GM12864 (cell line): Measurements from ENCODE around the gene NOP9.

ENCODE experiments used
- DNase-seq: peaks from one replicate; pipeline ENCODE4 v3.0.0-alpha.2; 2011; ENCODE audit warnings: low read depth
- H3K4me3 ChIP-seq: 2 replicates; pipeline ENCODE4 v1.5.1; 2011; ENCODE audit warnings: mild to moderate bottlenecking, low read depth, low read length, control low read depth
- TF ChIP-seq, protein P1 (sequence below): IDR thresholded peaks from 2 replicates; pipeline ENCODE4 v1.5.1; 2011; ENCODE audit warnings: low read depth, mild to moderate bottlenecking, moderate library complexity, low read length, control low read depth, inconsistent platforms; ENCODE audit errors: missing control alignments

Gene NOP9

DNA sequence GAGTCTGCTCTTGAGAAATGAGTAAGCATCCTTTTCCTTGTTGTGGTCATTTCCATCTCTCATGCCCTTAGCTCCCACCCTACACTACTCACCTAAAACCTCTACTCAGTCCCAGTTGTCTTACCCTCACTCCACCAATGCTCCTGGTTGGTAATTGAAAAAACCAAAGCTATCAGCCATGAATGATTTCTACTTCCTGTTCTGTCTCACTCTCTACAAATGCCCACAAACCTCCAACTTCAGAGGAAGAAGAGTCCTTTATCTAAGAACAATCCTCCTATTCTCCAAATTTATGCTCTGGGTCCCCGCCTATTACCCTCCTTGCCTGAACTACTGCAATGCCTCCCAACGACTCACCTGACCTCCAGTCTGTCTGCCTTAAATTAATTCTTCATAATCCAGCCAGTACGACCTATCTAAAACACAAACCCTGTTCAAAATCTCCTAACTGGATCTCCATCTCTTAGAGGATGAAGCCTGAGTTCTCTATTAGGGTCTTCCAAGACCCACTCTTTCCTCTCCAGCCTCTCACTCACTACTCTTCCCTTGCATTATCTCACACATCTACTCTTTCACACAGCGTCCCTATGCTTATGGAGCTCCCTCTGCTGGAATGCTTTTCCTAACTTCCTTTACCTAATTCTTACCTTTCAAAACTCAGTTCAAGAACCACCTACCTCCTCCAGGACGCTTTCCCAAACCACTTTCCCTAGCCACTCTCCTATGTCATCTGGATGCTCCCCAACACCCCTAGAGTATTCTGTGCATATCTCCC, 2.3 kb upstream of the NOP9 start:
- no peak for DNase-seq
- H3K4me3 ChIP-seq: no peak overlapping the region
- TF ChIP-seq, protein P1, sequence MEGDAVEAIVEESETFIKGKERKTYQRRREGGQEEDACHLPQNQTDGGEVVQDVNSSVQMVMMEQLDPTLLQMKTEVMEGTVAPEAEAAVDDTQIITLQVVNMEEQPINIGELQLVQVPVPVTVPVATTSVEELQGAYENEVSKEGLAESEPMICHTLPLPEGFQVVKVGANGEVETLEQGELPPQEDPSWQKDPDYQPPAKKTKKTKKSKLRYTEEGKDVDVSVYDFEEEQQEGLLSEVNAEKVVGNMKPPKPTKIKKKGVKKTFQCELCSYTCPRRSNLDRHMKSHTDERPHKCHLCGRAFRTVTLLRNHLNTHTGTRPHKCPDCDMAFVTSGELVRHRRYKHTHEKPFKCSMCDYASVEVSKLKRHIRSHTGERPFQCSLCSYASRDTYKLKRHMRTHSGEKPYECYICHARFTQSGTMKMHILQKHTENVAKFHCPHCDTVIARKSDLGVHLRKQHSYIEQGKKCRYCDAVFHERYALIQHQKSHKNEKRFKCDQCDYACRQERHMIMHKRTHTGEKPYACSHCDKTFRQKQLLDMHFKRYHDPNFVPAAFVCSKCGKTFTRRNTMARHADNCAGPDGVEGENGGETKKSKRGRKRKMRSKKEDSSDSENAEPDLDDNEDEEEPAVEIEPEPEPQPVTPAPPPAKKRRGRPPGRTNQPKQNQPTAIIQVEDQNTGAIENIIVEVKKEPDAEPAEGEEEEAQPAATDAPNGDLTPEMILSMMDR: peak; percentile 29

DNA sequence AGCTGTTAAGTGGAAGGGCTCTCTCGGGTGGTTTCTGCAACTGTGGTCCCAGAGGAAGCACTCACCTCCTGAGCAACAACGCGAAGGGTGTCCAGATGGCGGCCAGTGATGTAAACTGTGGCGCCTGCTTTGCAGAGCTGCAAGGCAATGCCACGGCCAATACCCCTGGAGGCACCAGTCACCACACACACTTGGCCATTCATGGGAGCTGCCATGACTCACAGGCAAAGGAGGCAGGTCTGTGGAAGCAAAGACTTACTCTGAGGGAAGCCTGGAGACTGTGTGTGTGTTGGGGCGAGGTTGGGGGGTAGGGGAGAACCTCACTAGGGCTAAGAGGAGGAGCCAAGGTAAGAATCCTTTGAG, 777 bp upstream of the NOP9 start:
- TF ChIP-seq, protein P1: no peak
- DNase-seq: no peak
- peak overlapping the region; percentile 74 for H3K4me3 ChIP-seq

DNA sequence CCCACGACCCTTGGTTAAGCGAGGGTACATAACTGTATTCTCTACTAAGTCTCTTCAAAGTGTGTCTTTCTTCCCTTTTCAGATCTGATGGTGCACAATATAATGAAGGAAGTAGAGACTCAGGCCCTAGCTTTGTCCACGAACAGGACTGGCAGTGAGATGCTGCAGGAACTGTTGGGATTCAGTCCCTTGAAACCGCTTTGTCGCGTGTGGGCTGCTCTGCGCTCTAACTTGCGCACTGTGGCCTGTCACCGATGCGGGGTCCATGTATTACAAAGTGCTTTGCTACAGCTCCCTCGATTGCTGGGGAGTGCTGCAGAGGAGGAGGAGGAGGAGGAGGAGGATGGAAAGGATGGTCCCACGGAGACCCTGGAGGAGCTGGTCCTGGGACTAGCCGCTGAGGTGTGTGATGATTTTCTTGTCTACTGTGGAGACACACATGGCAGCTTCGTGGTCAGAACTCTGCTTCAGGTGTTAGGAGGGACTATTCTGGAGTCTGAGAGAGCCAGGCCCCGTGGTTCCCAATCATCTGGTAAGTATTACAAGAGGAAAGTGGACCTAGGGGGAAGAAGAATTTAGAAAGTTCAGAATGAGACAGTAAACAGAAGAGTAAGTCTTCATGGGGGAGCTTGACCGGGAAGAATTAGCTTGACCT, 803 bp downstream of the NOP9 start:
- DNase-seq: no peak
- TF ChIP-seq, protein P1: no peak
- peak overlapping the region; percentile 74 for H3K4me3 ChIP-seq

DNA sequence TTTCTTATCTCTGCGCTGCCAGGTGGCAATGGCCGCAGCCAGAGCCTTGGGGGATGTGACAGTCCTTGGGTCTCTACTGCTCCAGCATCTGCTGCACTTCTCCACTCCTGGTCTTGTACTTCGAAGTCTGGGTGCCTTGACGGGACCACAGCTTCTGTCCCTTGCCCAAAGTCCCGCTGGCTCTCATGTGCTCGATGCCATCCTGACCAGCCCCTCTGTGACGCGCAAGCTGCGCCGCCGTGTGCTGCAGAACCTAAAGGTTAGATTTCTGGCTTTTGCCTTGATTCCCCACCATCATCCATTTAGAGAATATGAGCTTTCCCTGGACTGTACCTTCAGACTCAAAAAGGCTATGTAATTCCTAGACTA, 4.4 kb downstream of the NOP9 start:
- no peak for DNase-seq
- TF ChIP-seq, protein P1: no peak
- H3K4me3 ChIP-seq: no peak overlapping the region

DNA sequence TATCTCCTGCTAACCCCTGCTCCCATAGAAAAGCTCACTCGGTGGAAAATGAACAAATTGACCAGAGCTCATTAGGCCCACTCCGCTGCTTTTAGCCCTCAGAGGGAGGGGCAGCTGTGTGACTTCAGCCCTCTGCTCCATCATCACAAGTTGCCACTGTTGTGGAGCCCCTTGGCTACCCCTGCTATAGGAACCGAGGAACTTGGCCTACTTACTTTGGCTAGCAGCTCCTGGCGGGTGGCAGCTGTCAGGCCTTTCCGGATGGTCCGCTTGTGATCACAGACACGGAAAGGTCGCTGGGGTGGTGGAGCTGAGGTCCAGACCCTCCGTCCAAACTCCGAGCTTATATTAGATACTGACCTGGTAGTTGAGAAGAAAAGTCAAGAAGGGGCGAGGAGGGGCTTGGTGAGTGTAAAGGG, 7.5 kb downstream of the NOP9 start:
- TF ChIP-seq, protein P1: no peak
- H3K4me3 ChIP-seq: no peak overlapping the region
- no peak for DNase-seq

DNA sequence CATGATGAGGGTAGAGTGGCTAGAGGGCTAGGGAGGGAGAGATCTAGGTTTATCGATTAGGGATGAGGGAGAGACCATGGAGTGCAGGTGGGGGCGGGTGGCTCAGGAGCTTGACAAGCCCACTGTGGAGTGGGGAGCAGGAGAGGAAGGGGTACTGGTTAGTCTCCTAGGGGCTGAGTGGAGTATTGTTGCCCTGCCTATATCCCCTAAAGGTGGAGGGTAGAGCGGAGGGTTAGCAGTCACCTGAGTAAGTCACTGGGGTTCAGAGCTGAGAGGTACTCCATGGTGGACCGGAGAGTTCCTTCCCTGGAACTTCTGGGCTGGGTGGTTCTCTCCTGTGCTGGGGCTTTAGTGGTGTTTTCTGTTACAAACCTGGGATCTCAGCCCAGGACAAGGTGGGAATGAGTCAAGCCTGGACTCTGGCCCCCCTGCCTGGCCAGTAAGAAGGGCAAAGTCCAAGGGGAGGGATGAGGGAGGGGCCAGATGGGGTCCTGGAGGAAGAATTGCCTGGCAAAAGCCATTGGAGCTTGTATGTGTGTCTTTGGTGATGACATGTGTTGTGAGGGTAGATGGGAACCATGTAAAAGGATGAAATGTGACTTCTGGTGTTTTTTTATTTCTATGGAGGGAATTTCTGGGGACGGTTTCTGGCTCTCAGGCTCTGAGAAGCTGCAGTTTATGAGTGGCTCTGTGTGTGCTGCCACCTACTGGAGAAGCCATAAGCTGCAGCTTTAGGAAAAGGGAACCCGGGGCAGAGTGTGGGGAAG, 8.1 kb downstream of the NOP9 start, which contains the start of gene CIDEB:
CIDEB (minus strand) TSS at position 403 of the 767 bp plus-strand sequence; CDS start at position 284, 119 bp downstream.
- no peak within 1 kb of the TSS for H3K4me3 ChIP-seq
- no peak for DNase-seq
- TF ChIP-seq, protein P1: peak; percentile 94
